GM12878 (cell line): ENCODE measurements around the gene GDE1. TPM values are rescaled to one million over a fixed set of nuclear protein-coding genes. Genes with fewer than 3 reads are reported as not detected.

Experiments
- ATAC-seq: fragments of 200-7000 bp; cut with Tn5 transposase; 3 replicates; pipeline ENCODE4 v1.9.1; 2020; ENCODE audit warnings: mild to moderate bottlenecking, moderate library complexity
- BruUV-seq: library from RNA; stranded (reverse); fragments of 400-500 nt; replicated peaks from 2 replicates; lab custom pipeline; 2021; lab: Mats Ljungman, UMichigan
- CTCF ChIA-PET: fragments of 300-600 bp; sonication (Branson Sonifier 250); formaldehyde crosslinking; extraction: SDS; loops from one replicate; lab custom pipeline; 2021; ENCODE audit warnings: inconsistent platforms; lab: Yijun Ruan, JAX
- POLR2A ChIA-PET: fragments of 350-600 bp; formaldehyde crosslinking; extraction: SDS; loops from one replicate; lab custom pipeline; 2021; ENCODE audit warnings: inconsistent platforms; lab: Charles Lee
- RAD21 ChIA-PET: fragments of 300-600 bp; sonication (Branson Sonifier 250); formaldehyde crosslinking; loops from one replicate; lab custom pipeline; 2023; ENCODE audit warnings: antibody characterized with exemption; ENCODE audit not compliant: unreplicated experiment; lab: Charles Lee
- SMC1A ChIA-PET: fragments of 300-600 bp; sonication (Branson Sonifier 250); formaldehyde crosslinking; loops from one replicate; lab custom pipeline; 2023; ENCODE audit not compliant: unreplicated experiment, uncharacterized antibody; lab: Charles Lee
- DNase-seq: peaks from one replicate; pipeline ENCODE4 v3.0.0-alpha.2; 2011; ENCODE audit warnings: low read depth, low spot score
- FAIRE-seq: peaks from 3 replicates; lab custom pipeline; 2011; peaks lifted over from hg19 to GRCh38; lab: Jason Lieb, UNC
- H2AFZ ChIP-seq: 2 replicates; pipeline ENCODE4 v1.6.0; 2011; ENCODE audit warnings: low read depth, low read length, control low read depth; ENCODE audit not compliant: control insufficient read depth
- H3K27ac ChIP-seq: 2 replicates; pipeline ENCODE4 v1.5.1; 2011; ENCODE audit warnings: control low read depth; ENCODE audit not compliant: control insufficient read depth, insufficient read depth
- H3K27me3 ChIP-seq, 2 experiments: replicated peaks in 1 of 2; 2 replicates each; pipeline versions ENCODE4 v1.6.0 to v1.6.1; 2011; ENCODE audit warnings: low read length in 1 of 2; ENCODE audit not compliant: control insufficient read depth in 2 of 2, insufficient read depth in 2 of 2
- H3K36me3 ChIP-seq, 2 experiments: 2 replicates each; pipeline ENCODE4 v1.5.1; 2011; ENCODE audit warnings: low read length in 1 of 2; ENCODE audit not compliant: control insufficient read depth in 2 of 2, insufficient read depth in 2 of 2
- H3K4me1 ChIP-seq: 2 replicates; pipeline ENCODE4 v1.6.1; 2011; ENCODE audit warnings: mild to moderate bottlenecking, low read length, moderate library complexity, mixed read lengths; ENCODE audit not compliant: control insufficient read depth, insufficient read depth
- H3K4me2 ChIP-seq: 2 replicates; pipeline ENCODE4 v1.6.0; 2011; ENCODE audit warnings: control low read depth; ENCODE audit not compliant: control insufficient read depth, insufficient read depth
- H3K4me3 ChIP-seq: fragments of 200-600 bp; sonication (generic); 2 replicates; pipeline ENCODE4 v1.5.1; 2016
- H3K79me2 ChIP-seq: 2 replicates; pipeline ENCODE4 v1.6.0; 2011; ENCODE audit warnings: low read length; ENCODE audit not compliant: control insufficient read depth, insufficient read depth
- H3K9ac ChIP-seq: 2 replicates; pipeline ENCODE4 v1.8.0; 2011; ENCODE audit warnings: low read length, control low read depth, mixed read lengths; ENCODE audit not compliant: control insufficient read depth, insufficient read depth
- H3K9me3 ChIP-seq: replicated peaks from 3 replicates; pipeline ENCODE4 v1.5.1; 2011; ENCODE audit warnings: mild to moderate bottlenecking, low read length; ENCODE audit not compliant: control insufficient read depth, insufficient read depth
- H4K20me1 ChIP-seq: 2 replicates; pipeline ENCODE4 v1.6.0; 2011; ENCODE audit not compliant: control insufficient read depth, insufficient read depth
- BRCA1 ChIP-seq: IDR thresholded peaks from 2 replicates; pipeline ENCODE4 v1.6.1; 2011; ENCODE audit warnings: low read depth, low read length, improper control_type of control experiment
- CBX5 ChIP-seq: sonication (generic); IDR thresholded peaks from 2 replicates; pipeline ENCODE4 v1.6.1; 2016; ENCODE audit warnings: low read depth, moderate library complexity, mild to moderate bottlenecking, inconsistent platforms
- HDGF ChIP-seq: fragments of 450-650 bp; IDR thresholded peaks from 2 replicates; pipeline ENCODE4 v1.6.1; 2016; ENCODE audit warnings: antibody characterized with exemption
- KDM1A ChIP-seq: fragments of 200-600 bp; sonication (generic); IDR thresholded peaks from 2 replicates; pipeline ENCODE4 v1.6.1; 2016; ENCODE audit warnings: borderline replicate concordance
- NFXL1 ChIP-seq: fragments of 450-650 bp; IDR thresholded peaks from 2 replicates; pipeline ENCODE4 v1.6.1; 2017; ENCODE audit warnings: antibody characterized with exemption, mild to moderate bottlenecking, borderline replicate concordance
- NR2C1 ChIP-seq: fragments of 450-650 bp; IDR thresholded peaks from 2 replicates; pipeline ENCODE4 v1.6.1; 2017; ENCODE audit warnings: antibody characterized with exemption, mild to moderate bottlenecking, moderate library complexity
- RCOR1 ChIP-seq: conservative IDR thresholded peaks from 2 replicates; pipeline ENCODE4 v1.6.1; 2012; ENCODE audit warnings: low read depth, low read length, improper control_type of control experiment
- SMC3 ChIP-seq: IDR thresholded peaks from 2 replicates; pipeline ENCODE4 v1.6.1; 2011; ENCODE audit warnings: low read length, improper control_type of control experiment, borderline replicate concordance
- STAT3 ChIP-seq: IDR thresholded peaks from 2 replicates; pipeline ENCODE4 v1.6.1; 2011; ENCODE audit warnings: low read depth, low read length, improper control_type of control experiment
- SUZ12 ChIP-seq: fragments of 200-600 bp; sonication (generic); IDR thresholded peaks from one replicate; pipeline ENCODE4 v1.6.1; 2018; ENCODE audit warnings: antibody characterized with exemption, mild to moderate bottlenecking; ENCODE audit not compliant: unreplicated experiment
- ZNF384 ChIP-seq: IDR thresholded peaks from 2 replicates; pipeline ENCODE4 v1.6.1; 2012; ENCODE audit warnings: low read depth, mild to moderate bottlenecking, low read length, improper control_type of control experiment, borderline replicate concordance
- ZSCAN29 ChIP-seq: fragments of 450-650 bp; IDR thresholded peaks from 2 replicates; pipeline ENCODE4 v1.6.1; 2017; ENCODE audit warnings: mild to moderate bottlenecking, moderate library complexity
- WGBS: methylation state at CpG from one replicate; pipeline ENCODE4 v1.1.6; 2016; ENCODE audit warnings: low lambda C conversion rate; ENCODE audit not compliant: insufficient replicate concordance, insufficient coverage; ENCODE audit errors: missing lambda C conversion rate; 5-methylcytosine and 5-hydroxymethylcytosine counted together
- in situ Hi-C: fragments of 300-500 bp; cut with MboI; formaldehyde crosslinking; loops from 9 replicates; pipeline ENCODE4 v1.14.3; 2018; ENCODE audit warnings: mixed read lengths
- intact Hi-C: fragments of 100-400 bp; cut with micrococcal nuclease; formaldehyde crosslinking; loops from one replicate; pipeline ENCODE4 v1.14.2; 2022; ENCODE audit not compliant: unreplicated experiment
- polyA plus RNA-seq, 11 experiments: library from polyadenylated mRNA; depleted of rRNA in 4 of 11; unstranded in 6 of 11; stranded (reverse) in 5 of 11; fragments of >200 nt; fragmentation: Nextera tagmentation in 4 of 11; fragmentation: Illumina TruSeq in 1 of 11; extraction: Ambion mirVana in 4 of 11; extraction: Trizol in 1 of 11; gene quantifications; 1 replicate in 1 of 11; 2 replicates in 10 of 11; pipeline versions ENCODE4 v1.2.1 to v1.2.3, GENCODE V29; 2011 to 2016; ENCODE audit warnings: inconsistent platforms in 2 of 11, missing spikeins in 2 of 11, low read depth in 1 of 11
- total RNA-seq, 4 experiments: library from RNA; depleted of rRNA in 3 of 4; stranded (reverse); fragments of >200 nt in 3 of 4; fragmentation: Illumina TruSeq in 1 of 4; extraction: Trizol in 1 of 4; gene quantifications; 2 replicates each; pipeline versions ENCODE4 v1.2.1 to v1.2.3, GENCODE V29; 2013 to 2021
- TF ChIP-seq, protein P1 (sequence below): IDR thresholded peaks from 2 replicates; pipeline ENCODE4 v1.6.1; 2011; ENCODE audit warnings: mild to moderate bottlenecking, low read depth, low read length, moderate library complexity; ENCODE audit not compliant: insufficient replicate concordance
- TF ChIP-seq, protein P2 (sequence below): fragments of 450-650 bp; IDR thresholded peaks from 2 replicates; pipeline ENCODE4 v1.6.1; 2016; ENCODE audit warnings: mild to moderate bottlenecking

The GDE1 gene
- total and polyA plus RNA-seq, 10 of the 15 experiments (the other 5 are each of a cell fraction or from before 2014, with no cell fraction given): 14.8 to 31.8 (median 21.0) TPM

DNA sequence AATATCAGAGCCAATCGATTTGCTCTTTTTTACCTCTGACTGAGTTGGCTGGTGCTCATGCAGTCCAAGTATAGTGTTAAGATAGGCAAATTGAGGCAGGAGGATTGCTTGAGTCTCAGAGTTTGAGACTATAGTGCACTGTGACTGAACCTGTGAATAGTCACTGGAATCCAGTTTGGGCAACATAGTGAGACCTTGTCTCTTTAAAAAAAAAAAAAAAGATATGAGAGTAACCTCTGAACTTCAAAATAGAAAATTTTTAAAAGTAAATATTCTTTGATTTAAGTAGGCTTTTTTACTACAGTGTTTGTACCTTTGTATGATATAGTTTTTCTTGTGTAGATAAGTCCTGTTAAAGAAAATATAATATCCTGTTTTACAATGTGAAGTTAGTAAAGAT lies 5.3 kb upstream of the GDE1 start:
- TF ChIP-seq SUZ12: no peak
- TF ChIP-seq SMC3: no peak
- no peak for TF ChIP-seq BRCA1
- no peak for TF ChIP-seq KDM1A
- TF ChIP-seq NFXL1: no peak
- TF ChIP-seq, protein P1, sequence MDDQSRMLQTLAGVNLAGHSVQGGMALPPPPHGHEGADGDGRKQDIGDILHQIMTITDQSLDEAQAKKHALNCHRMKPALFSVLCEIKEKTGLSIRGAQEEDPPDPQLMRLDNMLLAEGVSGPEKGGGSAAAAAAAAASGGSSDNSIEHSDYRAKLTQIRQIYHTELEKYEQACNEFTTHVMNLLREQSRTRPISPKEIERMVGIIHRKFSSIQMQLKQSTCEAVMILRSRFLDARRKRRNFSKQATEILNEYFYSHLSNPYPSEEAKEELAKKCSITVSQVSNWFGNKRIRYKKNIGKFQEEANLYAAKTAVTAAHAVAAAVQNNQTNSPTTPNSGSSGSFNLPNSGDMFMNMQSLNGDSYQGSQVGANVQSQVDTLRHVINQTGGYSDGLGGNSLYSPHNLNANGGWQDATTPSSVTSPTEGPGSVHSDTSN: no peak
- peak; percentile 41; the same call in 1 of the 2 replicates for TF ChIP-seq NR2C1
- TF ChIP-seq ZNF384: peak; percentile 67
- TF ChIP-seq STAT3: no peak
- TF ChIP-seq RCOR1: no peak
- no peak for TF ChIP-seq CBX5
- TF ChIP-seq HDGF: no peak
- TF ChIP-seq, protein P2, sequence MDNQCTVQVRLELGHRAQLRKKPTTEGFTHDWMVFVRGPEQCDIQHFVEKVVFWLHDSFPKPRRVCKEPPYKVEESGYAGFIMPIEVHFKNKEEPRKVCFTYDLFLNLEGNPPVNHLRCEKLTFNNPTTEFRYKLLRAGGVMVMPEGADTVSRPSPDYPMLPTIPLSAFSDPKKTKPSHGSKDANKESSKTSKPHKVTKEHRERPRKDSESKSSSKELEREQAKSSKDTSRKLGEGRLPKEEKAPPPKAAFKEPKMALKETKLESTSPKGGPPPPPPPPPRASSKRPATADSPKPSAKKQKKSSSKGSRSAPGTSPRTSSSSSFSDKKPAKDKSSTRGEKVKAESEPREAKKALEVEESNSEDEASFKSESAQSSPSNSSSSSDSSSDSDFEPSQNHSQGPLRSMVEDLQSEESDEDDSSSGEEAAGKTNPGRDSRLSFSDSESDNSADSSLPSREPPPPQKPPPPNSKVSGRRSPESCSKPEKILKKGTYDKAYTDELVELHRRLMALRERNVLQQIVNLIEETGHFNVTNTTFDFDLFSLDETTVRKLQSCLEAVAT: no peak
- TF ChIP-seq ZSCAN29: no peak

More for the DNA sequence above, 5.3 kb upstream of the GDE1 start:
- SMC1A ChIA-PET: interaction anchor here (0.7 to 4.5 kb wide), 2 partner anchors 12 to 28 kb away, joined by 3 to 19 read pairs; partner anchors contain the start of gene VPS35L
- Histone ChIP-seq H3K4me1 (peaks cover 7% of the 10 kb centered on the region), H4K20me1 (no peaks in the 10 kb centered on the region), H3K79me2 (peaks cover 38% of the 10 kb centered on the region), H2AFZ (no peak overlapping the region), H3K36me3 (no peaks in the 10 kb centered on the region; a peak in 2 of 4 replicates), H3K27ac (no peak overlapping the region), H3K9ac (no peak overlapping the region), H3K4me3 (no peak overlapping the region; the same call in 1 of the 2 replicates), H3K9me3 (no peaks in the 10 kb centered on the region), H3K4me2 (no peak overlapping the region), H3K27me3 (no peaks in the 10 kb centered on the region)
- POLR2A ChIA-PET: interaction anchor here (1.4 kb wide), 1 partner anchor 28 kb away, joined by 7 read pairs; the partner anchor contains the start of gene VPS35L
- DNase-seq: no peak
- RAD21 ChIA-PET: interaction anchor here (0.5 to 0.6 kb wide), 2 partner anchors 38 to 372 kb away, joined by 3 read pairs; no protein-coding TSS in a partner anchor
- no peak for FAIRE-seq
- BruUV-seq: no TSS peak
- CTCF ChIA-PET: interaction anchor here (3.8 to 5.2 kb wide), 2 partner anchors 24 to 28 kb away, joined by 20 to 56 read pairs; partner anchors contain the start of gene VPS35L
- in situ Hi-C loops (loop anchor here (10.0 kb wide), 1 partner anchor 732 kb away; the partner anchor contains the start of gene RPS15A), intact Hi-C loops (no loop called here)
- ATAC-seq: no peak
- 95% methylated on average over 1 of the region's 1 CpG for WGBS
